SK-N-SH (cell line): ENCODE measurements around the gene ARL9. TPM values are rescaled to one million over a fixed set of nuclear protein-coding genes. Genes with fewer than 3 reads are reported as not detected.

ENCODE experiments used
- CTCF ChIA-PET: fragments of 300-600, 350-600 bp; formaldehyde crosslinking; extraction: SDS; loops from one replicate; lab custom pipeline; 2021; lab: Yijun Ruan, JAX
- POLR2A ChIA-PET: fragments of 350-600 bp; sonication (Branson Sonifier 250); formaldehyde crosslinking; extraction: SDS; loops from one replicate; lab custom pipeline; 2020; ENCODE audit warnings: antibody characterized with exemption, inconsistent platforms; lab: Yijun Ruan, JAX
- DNase-seq: peaks from one replicate; pipeline ENCODE4 v3.0.0; 2012
- H2AFZ ChIP-seq: fragments of 200-600 bp; sonication (generic); 2 replicates; pipeline ENCODE4 v1.8.1; 2016; ENCODE audit warnings: antibody characterized with exemption, mild to moderate bottlenecking, low read depth
- H3F3A ChIP-seq: fragments of 200-600 bp; sonication (generic); replicated peaks from 2 replicates; pipeline ENCODE3; 2016; ENCODE audit warnings: antibody characterized with exemption, mild to moderate bottlenecking; ENCODE audit not compliant: insufficient read depth
- H3K27ac ChIP-seq, 2 experiments: fragments of 200-500 bp in 1 of 2; fragments of 200-600 bp in 1 of 2; sonication (Bioruptor generic) in 1 of 2; sonication (generic), shearing (Covaris generic) in 1 of 2; 2 replicates each; pipeline versions ENCODE4 v1.5.1 to v1.6.1; 2014 to 2016; ENCODE audit warnings: low read depth in 2 of 2, inconsistent platforms in 1 of 2, low read length in 1 of 2, mild to moderate bottlenecking in 1 of 2, mixed read lengths in 1 of 2
- H3K27me3 ChIP-seq: fragments of 200-600 bp; sonication (generic), shearing (Covaris generic); 2 replicates; pipeline ENCODE4 v1.6.1; 2016; ENCODE audit warnings: mixed run types; ENCODE audit not compliant: insufficient read depth
- H3K36me3 ChIP-seq, 2 experiments: fragments of 200-500 bp in 1 of 2; fragments of 200-600 bp in 1 of 2; sonication (Bioruptor generic) in 1 of 2; sonication (generic) in 1 of 2; replicated peaks in 1 of 2; 2 replicates each; pipeline versions ENCODE3 to v1.5.1; 2014 to 2016; ENCODE audit warnings: low read length in 1 of 2, mild to moderate bottlenecking in 1 of 2; ENCODE audit not compliant: insufficient read depth in 2 of 2, control insufficient read depth in 1 of 2
- H3K4me1 ChIP-seq, 2 experiments: fragments of 200-500 bp in 1 of 2; fragments of 200-600 bp in 1 of 2; sonication (Bioruptor generic) in 1 of 2; sonication (generic), shearing (Covaris generic) in 1 of 2; 2 replicates each; pipeline versions ENCODE4 v1.5.1 to v1.6.1; 2014 to 2016; ENCODE audit warnings: low read depth in 1 of 2, low read length in 1 of 2, mixed run types in 1 of 2; ENCODE audit not compliant: insufficient read depth in 2 of 2, control insufficient read depth in 1 of 2
- H3K4me2 ChIP-seq: fragments of 200-600 bp; sonication (generic), shearing (Covaris generic); 2 replicates; pipeline ENCODE4 v1.6.1; 2017; ENCODE audit warnings: mixed run types
- H3K4me3 ChIP-seq, 2 experiments: fragments of 200-500 bp in 1 of 2; fragments of 200-600 bp in 1 of 2; sonication (Bioruptor generic) in 1 of 2; sonication (generic), shearing (Covaris generic) in 1 of 2; 2 replicates each; pipeline versions ENCODE4 v1.5.1 to v1.8.1; 2014 to 2016; ENCODE audit warnings: low read depth in 2 of 2, inconsistent platforms in 1 of 2, low read length in 1 of 2, mild to moderate bottlenecking in 1 of 2, mixed read lengths in 1 of 2, moderate library complexity in 1 of 2
- H3K79me2 ChIP-seq: fragments of 200-600 bp; sonication (generic); 2 replicates; pipeline ENCODE4 v1.8.1; 2017; ENCODE audit warnings: mild to moderate bottlenecking; ENCODE audit not compliant: insufficient read depth
- H3K9ac ChIP-seq: fragments of 200-600 bp; sonication (generic); 2 replicates; pipeline ENCODE4 v1.6.1; 2017; ENCODE audit warnings: mixed run types
- H3K9me2 ChIP-seq: fragments of 200-600 bp; sonication (generic); 2 replicates; pipeline ENCODE4 v1.6.1; 2017; ENCODE audit warnings: mixed run types
- H3K9me3 ChIP-seq: fragments of 200-600 bp; sonication (generic); 2 replicates; pipeline ENCODE4 v1.6.1; 2017; ENCODE audit warnings: mixed run types, mild to moderate bottlenecking, moderate library complexity
- H4K20me1 ChIP-seq: fragments of 200-600 bp; sonication (generic); 2 replicates; pipeline ENCODE4 v1.6.1; 2017; ENCODE audit warnings: mild to moderate bottlenecking, mixed run types; ENCODE audit not compliant: insufficient read depth
- CHD2 ChIP-seq: fragments of 150-350 bp; IDR thresholded peaks from 2 replicates; pipeline ENCODE4 v1.6.1; 2018; ENCODE audit warnings: low read length; ENCODE audit not compliant: partially characterized antibody
- ELF1 ChIP-seq: IDR thresholded peaks from 2 replicates; pipeline ENCODE4 v1.4.0; 2012
- FOSL2 ChIP-seq: IDR thresholded peaks from 2 replicates; pipeline ENCODE4 v1.4.0; 2012; ENCODE audit warnings: low read depth, mild to moderate bottlenecking, moderate library complexity, borderline replicate concordance
- FOXJ3 ChIP-seq: sonication (generic); formaldehyde crosslinking; IDR thresholded peaks from 2 replicates; pipeline ENCODE4 v1.5.1; 2020; ENCODE audit warnings: mild to moderate bottlenecking, missing genetic modification reagents
- FOXM1 ChIP-seq: IDR thresholded peaks from 2 replicates; pipeline ENCODE4 v1.4.0; 2012; ENCODE audit warnings: low read depth, mild to moderate bottlenecking
- GABPA ChIP-seq: IDR thresholded peaks from 2 replicates; pipeline ENCODE4 v1.4.0; 2012; ENCODE audit warnings: low read depth, mild to moderate bottlenecking
- GATA2 ChIP-seq: sonication (generic); formaldehyde crosslinking; IDR thresholded peaks from 2 replicates; pipeline ENCODE4 v1.5.0; 2020; ENCODE audit warnings: mild to moderate bottlenecking, missing genetic modification reagents
- JUND ChIP-seq: IDR thresholded peaks from 2 replicates; pipeline ENCODE4 v1.4.0; 2012
- MEF2A ChIP-seq: IDR thresholded peaks from 2 replicates; pipeline ENCODE4 v1.4.0; 2012; ENCODE audit warnings: low read depth, borderline replicate concordance
- MXI1 ChIP-seq: IDR thresholded peaks from 2 replicates; pipeline ENCODE4 v1.6.1; 2012; ENCODE audit warnings: mild to moderate bottlenecking, low read depth, low read length, improper control_type of control experiment
- NFIC ChIP-seq: IDR thresholded peaks from 2 replicates; pipeline ENCODE4 v1.4.0; 2012; ENCODE audit warnings: borderline replicate concordance
- RAD21 ChIP-seq: IDR thresholded peaks from 2 replicates; pipeline ENCODE4 v1.6.1; 2012; ENCODE audit warnings: mild to moderate bottlenecking, low read length
- RCOR1 ChIP-seq: fragments of 150-350 bp; IDR thresholded peaks from 2 replicates; pipeline ENCODE4 v1.6.1; 2017; ENCODE audit warnings: antibody characterized with exemption, low read length
- SIN3A ChIP-seq: IDR thresholded peaks from 2 replicates; pipeline ENCODE4 v1.6.1; 2012; ENCODE audit warnings: low read depth, mild to moderate bottlenecking, low read length, moderate library complexity, borderline replicate concordance
- TAF1 ChIP-seq: IDR thresholded peaks from 2 replicates; pipeline ENCODE4 v1.6.1; 2012; ENCODE audit warnings: low read depth, mild to moderate bottlenecking, low read length, moderate library complexity, borderline replicate concordance
- TEAD4 ChIP-seq: IDR thresholded peaks from 2 replicates; pipeline ENCODE4 v1.4.0; 2012; ENCODE audit warnings: mild to moderate bottlenecking, borderline replicate concordance; ENCODE audit not compliant: insufficient read depth
- YY1 ChIP-seq: IDR thresholded peaks from 2 replicates; pipeline ENCODE4 v1.4.0; 2012; ENCODE audit warnings: low read depth, mild to moderate bottlenecking
- WGBS: methylation state at CpG from one replicate; pipeline ENCODE4 v1.1.6; 2017; ENCODE audit warnings: low lambda C conversion rate; 5-methylcytosine and 5-hydroxymethylcytosine counted together
- polyA plus RNA-seq, 3 experiments: library from polyadenylated mRNA; depleted of rRNA; stranded (reverse); fragments of >200 nt; gene quantifications; 2 replicates each; pipeline ENCODE4 v1.2.3, GENCODE V29; 2012
- TF ChIP-seq, protein P1 (sequence below): fragments of 200-600 bp; sonication (generic); IDR thresholded peaks from 2 replicates; pipeline ENCODE4 v1.6.1; 2017; ENCODE audit warnings: antibody characterized with exemption, mild to moderate bottlenecking, moderate library complexity
- TF ChIP-seq, protein P2 (sequence below): IDR thresholded peaks from 2 replicates; pipeline ENCODE4 v1.4.0; 2012; ENCODE audit warnings: low read depth

The ARL9 gene
- polyA plus RNA-seq, 1 of the 3 experiments (the other 2 are of a cell fraction), result not detected

DNA sequence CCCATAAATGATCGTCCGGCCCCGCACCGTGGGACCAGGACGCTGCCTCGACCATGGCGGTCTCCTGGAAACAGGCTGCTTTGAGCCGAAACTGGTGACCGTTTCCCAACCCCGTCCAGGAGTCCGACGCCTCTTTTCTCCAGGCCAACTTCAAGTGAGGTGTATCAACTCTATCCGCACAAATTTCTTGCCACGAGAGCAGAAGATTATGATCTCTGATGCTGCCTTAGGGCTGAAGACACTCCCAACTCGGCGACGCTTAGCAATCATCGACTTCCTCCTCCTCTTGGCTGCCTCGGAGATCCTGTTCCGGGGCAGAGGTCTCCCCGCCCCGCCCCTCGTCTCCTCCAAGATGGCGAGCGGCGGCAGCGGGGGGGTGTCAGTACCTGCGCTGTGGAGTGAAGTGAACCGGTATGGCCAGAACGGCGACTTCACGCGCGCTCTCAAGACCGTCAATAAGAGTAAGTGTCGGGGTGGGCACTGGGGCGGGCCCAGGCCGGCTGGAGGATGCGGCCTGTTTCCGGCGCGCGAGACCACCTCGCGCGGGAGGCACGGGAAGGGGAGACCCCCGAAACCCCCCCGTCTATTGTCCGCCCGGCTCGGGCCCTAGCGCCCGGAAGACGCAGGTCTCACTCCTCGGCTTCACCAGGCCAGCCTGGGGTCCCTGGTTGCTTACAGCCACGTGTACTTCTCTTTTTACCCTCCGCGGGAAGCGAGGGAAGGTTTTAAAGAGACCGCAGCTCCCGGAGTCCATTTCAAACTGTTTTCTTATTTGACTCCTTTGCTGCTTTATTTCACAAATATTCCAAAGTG lies 38.1 kb upstream of the ARL9 start, which contains the start of gene SRP72 (continued):
- peak; percentile 94 for TF ChIP-seq TAF1
- peak; percentile 91 for TF ChIP-seq GABPA
- peak; percentile 90 for TF ChIP-seq MXI1
- TF ChIP-seq, protein P1, sequence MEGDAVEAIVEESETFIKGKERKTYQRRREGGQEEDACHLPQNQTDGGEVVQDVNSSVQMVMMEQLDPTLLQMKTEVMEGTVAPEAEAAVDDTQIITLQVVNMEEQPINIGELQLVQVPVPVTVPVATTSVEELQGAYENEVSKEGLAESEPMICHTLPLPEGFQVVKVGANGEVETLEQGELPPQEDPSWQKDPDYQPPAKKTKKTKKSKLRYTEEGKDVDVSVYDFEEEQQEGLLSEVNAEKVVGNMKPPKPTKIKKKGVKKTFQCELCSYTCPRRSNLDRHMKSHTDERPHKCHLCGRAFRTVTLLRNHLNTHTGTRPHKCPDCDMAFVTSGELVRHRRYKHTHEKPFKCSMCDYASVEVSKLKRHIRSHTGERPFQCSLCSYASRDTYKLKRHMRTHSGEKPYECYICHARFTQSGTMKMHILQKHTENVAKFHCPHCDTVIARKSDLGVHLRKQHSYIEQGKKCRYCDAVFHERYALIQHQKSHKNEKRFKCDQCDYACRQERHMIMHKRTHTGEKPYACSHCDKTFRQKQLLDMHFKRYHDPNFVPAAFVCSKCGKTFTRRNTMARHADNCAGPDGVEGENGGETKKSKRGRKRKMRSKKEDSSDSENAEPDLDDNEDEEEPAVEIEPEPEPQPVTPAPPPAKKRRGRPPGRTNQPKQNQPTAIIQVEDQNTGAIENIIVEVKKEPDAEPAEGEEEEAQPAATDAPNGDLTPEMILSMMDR, result no peak
- TF ChIP-seq CHD2, result peak; percentile 62
- peak; percentile 81 for TF ChIP-seq GATA2 (CRISPR knock-in tag)
- TF ChIP-seq FOSL2, result no peak
- TF ChIP-seq TEAD4, result no peak
- TF ChIP-seq YY1, result peak; percentile 93
- no peak for TF ChIP-seq RAD21
- no peak for TF ChIP-seq RCOR1
- no peak for TF ChIP-seq FOXJ3
- no peak for TF ChIP-seq MEF2A
- TF ChIP-seq NFIC, result no peak; the same call in 1 of the 2 replicates
- peak; percentile 50 for TF ChIP-seq ELF1
- no peak for TF ChIP-seq JUND
- TF ChIP-seq FOXM1, result no peak

DNA sequence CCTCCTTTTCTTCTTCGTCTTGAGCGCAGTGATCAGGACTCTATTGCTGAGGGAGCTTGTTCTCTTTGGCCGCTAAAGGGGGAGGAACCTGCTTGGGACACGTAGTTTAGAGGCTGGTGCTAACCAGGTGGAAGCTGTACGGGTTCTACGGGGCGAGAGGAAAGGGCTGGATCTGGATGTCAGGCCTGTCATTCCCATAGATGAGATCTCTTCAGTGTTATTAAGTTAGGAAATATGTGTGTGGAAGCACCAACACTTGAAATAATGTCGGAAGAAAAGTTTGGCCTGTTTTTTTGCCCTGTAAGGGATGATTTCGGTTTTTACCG lies 37.5 kb upstream of the ARL9 start:
- H3K4me2 ChIP-seq, result peak overlapping the region; percentile 95
- H4K20me1 ChIP-seq, result peaks cover 17% of the 10 kb centered on the region
- DNase-seq, result peak; percentile 60
- peaks cover 0 to 18% of the 10 kb centered on the region in 2 experiments; a peak in 2 of 4 replicates for H3K4me1 ChIP-seq
- WGBS, result 2% methylated on average over 10 of the region's 10 CpGs
- POLR2A ChIA-PET, result interaction anchor here (0.7 to 1.9 kb wide), 2 partner anchors 32 to 63 kb away, joined by 3 to 7 read pairs; partner anchors contain the start of genes PAICS and PPAT
- no peaks in the 10 kb centered on the region for H3F3A ChIP-seq
- H3K9ac ChIP-seq, result peak overlapping the region; percentile 94
- H3K27ac ChIP-seq, result peak overlapping the region; percentile 91 to 96
- H3K9me2 ChIP-seq, result no peaks in the 10 kb centered on the region
- TF ChIP-seq YY1 (no peak), SIN3A (0 out of 2 replicates have a peak, but pooled peaks have one; percentile 27), MXI1 (peak; percentile 68)
- TF ChIP-seq, protein P2, sequence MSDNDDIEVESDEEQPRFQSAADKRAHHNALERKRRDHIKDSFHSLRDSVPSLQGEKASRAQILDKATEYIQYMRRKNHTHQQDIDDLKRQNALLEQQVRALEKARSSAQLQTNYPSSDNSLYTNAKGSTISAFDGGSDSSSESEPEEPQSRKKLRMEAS, result peak; percentile 0; the same call in 1 of the 2 replicates
- H3K4me3 ChIP-seq, result peak overlapping the region; percentile 75 to 80
- H3K9me3 ChIP-seq, result no peaks in the 10 kb centered on the region
- CTCF ChIA-PET, result interaction anchor here (0.6 to 1.2 kb wide), 3 partner anchors 76 to 983 kb away, joined by 3 to 10 read pairs (median 4); no protein-coding TSS in a partner anchor
- peak overlapping the region; percentile 86 for H2AFZ ChIP-seq
- peaks cover 100% of the 10 kb centered on the region for H3K79me2 ChIP-seq
- no peaks in the 10 kb centered on the region for H3K27me3 ChIP-seq
- peaks cover 23 to 36% of the 10 kb centered on the region in 2 experiments for H3K36me3 ChIP-seq
